CD4-positive, alpha-beta T cell treated with Interleukin-4 for 4 hours (primary cell): ENCODE data around the gene FOXD4.
"Not testable (repeated sequence)": the region's sequence is repeated elsewhere in the genome, so short reads cannot be mapped to it uniquely, and the experiment has no call there.

Experiments
- DNase-seq: peaks from one replicate; pipeline ENCODE4 v3.0.0-alpha.2; 2020

FOXD4 gene

DNA sequence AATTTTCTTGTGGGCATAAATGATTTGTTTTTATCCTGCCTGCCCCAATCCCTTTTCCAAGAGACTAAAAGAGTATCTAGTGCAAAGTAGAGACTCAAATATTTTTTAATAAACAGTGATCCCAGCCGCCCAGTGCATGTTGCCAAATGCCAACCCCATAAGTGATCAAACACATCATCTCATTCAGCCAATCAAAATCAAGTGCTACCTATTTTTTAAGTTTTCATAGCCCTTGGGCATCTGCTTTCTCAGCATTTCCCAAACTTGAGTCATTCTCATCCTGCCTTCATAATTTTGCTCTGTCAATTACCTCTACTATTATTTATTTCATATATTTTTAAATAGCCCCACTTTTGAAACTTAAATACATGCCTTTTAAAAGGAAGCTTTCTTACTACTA is 27.4 kb downstream of the FOXD4 start:
- not testable (repeated sequence) for DNase-seq

DNA sequence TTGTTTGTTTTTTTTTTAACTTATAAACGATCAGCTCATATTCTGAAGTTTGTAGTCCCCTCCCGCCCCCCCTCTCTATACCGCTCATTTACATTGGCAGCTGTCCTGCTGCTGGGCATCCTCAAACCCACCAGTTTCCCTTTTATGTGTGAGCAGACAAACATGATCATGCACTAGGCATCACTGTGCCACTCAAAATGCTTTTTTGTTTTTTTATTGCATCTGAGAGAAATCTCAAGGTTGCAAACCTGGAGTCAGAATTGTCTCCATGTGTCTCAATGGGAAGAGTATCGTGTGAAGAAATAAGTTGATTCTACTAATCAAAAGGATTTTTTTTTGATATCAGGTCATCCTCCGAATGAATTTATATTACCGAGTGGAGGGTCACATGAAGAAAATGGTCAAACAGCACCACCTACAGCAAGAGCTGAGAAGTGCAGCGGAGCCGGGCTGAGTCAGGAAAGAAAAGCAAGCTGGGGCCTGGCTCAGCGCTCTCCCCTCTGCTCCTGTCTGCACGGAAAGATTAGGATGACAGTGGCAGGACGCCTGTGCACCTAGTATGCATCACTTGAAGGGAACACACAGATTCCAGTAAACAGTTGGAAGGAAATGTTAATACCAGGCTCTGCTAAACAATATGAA is 29.7 kb downstream of the FOXD4 start:
- DNase-seq, result not testable (repeated sequence)

DNA sequence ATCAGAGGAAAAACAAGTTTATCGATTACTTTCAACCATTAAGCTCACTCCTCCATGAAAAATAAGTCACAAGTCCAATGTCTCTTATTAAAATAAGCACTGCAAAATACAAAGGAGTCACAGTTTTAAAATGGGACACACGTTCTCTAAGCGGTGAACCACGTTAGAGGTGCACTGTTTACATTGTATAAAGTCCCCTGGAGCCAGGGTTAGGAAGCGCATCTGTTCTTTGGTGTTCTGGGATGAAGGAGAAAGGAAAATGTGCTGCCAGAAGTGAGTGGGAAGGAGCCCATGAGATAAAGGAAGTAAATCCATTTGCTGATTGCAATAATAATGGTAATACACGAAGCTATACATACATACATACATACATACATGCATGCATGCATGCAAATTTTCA is 30.4 kb downstream of the FOXD4 start:
- DNase-seq, result not testable (repeated sequence)

DNA sequence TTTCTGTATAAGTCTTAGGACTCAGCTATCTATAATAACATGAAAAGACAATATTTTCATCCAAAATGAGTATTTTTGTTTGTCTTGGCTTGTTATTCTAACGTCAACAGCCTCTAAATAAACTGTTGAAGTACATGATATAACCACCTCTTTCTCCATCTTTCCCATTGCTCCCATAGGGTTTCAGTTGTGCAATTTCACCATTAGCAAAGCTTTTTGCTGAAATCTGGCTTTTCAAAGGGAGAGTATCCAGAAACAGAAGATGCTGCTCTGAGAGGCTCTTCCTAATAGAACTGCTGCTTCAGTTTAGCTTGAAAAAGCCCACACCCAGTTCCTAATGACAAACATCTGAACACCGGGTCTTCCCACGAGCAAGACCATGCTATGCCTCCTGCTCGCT is 31.1 kb downstream of the FOXD4 start:
- DNase-seq, result not testable (repeated sequence)

DNA sequence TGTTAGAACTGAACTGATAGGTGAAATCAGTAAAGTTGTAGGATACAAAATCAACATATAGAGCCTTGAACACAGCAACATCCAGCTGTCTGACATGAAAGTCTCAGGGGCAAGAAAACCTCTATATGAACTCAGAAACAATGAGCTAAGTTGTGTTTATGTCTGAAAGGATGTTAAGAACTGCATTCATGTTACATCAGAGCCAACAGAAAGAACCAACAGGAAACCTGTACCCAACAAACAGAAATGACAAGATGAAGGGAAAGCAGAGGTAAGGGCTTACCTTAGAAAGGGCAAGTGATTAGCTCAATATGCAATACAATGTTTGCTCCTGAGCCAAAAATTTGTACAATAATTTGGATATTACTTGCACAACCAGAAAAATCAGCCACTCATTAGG is 31.5 kb downstream of the FOXD4 start:
- not testable (repeated sequence) for DNase-seq

DNA sequence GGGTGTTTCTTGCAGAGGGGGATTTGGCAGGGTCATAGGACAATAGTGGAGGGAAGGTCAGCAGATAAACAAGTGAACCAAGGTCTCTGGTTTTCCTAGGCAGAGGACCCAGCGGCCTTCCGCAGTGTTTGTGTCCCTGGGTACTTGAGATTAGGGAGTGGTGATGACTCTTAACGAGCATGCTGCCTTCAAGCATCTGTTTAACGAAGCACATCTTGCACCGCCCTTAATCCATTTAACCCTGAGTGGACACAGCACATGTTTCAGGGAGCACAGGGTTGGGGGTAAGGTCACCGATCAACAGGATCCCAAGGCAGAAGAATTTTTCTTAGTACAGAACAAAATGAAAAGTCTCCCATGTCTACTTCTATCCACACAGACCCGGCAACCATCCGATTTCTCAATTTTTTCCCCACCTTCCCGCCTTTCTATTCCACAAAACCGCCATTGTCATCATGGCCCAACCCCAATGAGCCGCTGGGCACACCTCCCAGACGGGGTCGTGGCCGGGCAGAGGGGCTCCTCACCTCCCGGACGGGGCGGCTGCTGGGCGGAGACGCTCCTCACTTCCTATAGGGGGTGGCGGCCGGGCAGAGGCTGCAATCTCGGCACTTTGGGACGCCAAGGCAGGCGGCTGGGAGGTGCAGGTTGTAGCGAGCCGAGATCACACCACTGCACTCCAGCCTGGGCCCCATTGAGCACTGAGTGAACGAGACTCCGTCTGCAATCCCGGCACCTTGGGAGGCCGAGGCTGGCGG is 35.1 kb downstream of the FOXD4 start:
- DNase-seq, result not testable (repeated sequence)

DNA sequence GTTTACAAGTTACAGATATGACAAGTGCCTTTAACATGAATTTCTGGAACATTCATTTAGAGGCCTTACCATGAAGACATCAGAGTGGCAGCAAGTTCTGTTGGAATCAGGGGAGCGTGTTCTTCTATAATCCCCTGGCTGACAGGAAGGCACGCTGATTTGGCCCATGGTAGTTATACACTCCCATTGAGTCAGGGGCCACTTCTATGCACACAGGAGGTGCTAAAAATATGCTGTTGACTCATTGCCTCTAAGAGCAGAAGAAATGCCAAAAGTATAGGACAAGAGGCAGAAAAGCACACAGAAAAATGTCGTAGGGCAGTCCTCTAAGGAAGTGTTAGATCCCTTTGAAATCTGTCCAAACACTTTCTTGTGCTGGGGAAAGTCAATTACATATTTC is 39.9 kb downstream of the FOXD4 start:
- DNase-seq, result not testable (repeated sequence)

DNA sequence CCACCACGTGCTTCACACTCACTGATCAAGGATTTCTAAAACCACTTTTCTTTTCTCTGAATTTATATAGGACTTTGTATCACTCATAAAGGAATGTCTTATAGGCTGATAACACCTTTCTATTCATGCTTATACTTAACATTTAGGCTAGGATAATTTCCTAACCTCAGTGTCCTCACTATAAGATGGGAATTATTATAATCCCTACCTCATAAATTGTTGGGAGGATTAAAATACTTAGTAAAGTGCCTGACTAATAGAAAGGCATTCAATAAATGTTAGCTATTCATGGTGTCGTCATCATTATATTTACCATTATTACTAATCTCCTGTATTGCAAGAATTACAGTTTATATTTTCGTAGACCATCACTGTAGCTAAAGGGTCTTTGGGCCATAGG is 41.8 kb downstream of the FOXD4 start:
- not testable (repeated sequence) for DNase-seq

DNA sequence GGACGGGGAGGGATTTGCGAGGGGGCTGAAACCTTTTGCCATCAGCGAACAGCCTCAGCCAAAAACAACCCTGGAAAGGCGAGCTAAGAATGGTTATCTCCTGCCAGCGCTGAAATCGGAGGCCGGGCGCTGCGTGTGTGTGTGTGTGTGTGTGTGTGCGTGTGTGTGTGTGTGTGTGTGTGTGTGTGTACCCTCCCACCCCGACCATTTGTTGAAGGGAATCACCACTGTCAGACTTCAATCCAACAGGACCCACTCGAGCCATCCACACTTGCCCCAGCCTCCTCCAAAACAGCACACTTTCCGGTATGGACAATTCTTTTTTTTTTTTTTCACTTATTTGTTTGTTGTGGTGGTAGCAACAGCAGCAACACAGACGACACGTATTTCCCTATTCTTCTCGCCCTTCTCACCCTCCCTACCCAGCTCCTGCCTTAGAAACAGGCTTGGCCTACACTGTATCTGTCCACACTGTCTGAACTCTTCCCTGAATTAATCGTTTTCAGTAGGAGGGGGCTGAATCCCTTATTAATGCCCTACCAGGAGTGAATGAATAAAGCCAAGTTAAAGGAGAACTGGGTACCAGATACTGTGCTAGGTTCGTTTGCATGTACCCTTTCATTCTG is 44.2 kb downstream of the FOXD4 start:
- not testable (repeated sequence) for DNase-seq

DNA sequence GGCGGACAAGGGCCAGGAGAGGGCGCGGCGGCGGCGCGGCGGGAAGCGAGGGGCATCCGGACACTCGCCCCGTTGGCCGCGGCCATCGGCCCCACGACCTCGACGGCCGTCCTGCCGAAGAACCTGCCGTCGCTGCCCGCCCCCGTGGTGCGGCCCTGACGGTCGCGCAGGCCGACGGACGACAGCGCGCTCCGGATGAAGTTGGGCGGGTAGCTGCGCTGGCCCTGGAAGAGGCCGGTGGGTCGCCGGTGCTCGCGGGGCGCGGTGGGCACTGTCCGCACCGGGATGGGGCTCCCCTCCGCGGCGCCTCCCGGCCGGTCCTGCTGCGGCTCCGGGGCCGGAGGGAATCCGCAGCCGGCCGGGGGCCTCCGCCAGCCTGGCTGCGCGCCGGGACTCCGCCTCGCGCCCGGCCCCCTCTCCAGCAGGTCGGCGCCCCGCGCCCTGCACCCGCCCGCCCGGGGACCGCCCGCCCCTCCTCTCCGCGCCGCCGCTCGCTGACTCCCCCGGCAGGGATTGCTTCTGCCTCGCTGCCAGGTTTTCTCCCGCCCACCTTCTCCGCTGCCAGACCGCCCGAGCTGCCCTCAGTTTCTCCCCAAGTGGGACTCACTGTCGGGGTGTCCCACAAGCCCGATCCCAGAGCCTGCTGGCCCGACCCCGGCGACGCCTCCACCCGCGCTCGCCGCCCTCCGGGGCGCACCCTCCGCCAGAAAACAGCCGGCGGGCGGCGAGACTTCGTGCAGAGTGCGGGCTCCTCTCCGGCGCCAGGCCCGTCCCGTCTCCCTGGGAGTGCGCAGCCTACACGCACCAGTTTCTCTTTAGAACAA is 44.9 kb downstream of the FOXD4 start:
- not testable (repeated sequence) for DNase-seq
